HG03565 (cell line): Measurements from ENCODE around the gene CUL4A.
"Not testable (repeated sequence)": the region's sequence is repeated elsewhere in the genome, so short reads cannot be mapped to it uniquely, and the experiment has no call there.

Source experiments
- ATAC-seq: cut with Tn5 transposase; IDR thresholded peaks from one replicate; pipeline ENCODE4 v1.9.1; 2021; ENCODE audit warnings: mild to moderate bottlenecking, moderate library complexity; ENCODE audit not compliant: unreplicated experiment

The CUL4A gene

DNA sequence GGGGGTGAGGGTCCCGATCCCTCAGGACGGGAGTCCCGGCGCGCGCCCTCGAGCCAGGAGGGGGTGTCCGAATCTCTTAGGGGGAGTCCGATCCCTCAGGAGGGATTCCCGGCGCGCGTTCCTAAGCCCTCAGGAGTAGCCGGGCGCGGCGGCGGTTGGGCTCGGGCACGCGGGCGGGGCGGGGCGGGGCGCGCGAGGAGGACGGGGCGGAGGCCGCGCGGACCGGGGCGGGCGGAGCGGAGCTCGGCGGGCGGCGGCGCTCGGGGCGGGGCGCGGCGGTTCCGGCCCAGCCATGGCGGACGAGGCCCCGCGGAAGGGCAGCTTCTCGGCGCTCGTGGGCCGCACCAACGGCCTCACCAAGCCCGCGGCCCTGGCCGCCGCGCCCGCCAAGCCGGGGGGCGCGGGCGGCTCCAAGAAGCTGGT is at the start of gene CUL4A:
Gene CUL4A, plus strand, starts transcription at position 278 of the 423 bp plus-strand sequence. Its CDS starts 15 bp downstream, at position 293.
- peak; percentile 17 for ATAC-seq

DNA sequence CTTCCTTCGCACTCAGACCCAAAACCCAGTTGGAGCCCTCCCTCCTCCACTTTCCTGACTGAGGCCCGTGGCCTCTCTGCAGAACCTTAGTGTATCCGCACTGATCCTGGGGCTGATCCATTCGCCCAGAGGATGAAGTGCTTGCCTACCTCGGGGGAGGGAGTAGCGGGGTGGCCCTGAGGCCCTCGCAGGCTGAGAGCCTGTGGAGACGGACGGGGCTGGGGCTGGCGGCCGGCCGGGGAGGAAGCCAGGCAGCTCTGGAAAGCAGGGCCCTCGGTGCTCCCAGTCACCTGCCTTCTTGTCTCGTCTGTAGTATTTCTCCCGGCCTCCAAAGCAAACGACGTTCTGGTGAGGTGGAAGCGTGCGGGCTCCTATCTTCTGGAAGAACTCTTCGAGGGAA is 49.7 kb upstream of the CUL4A start:
- ATAC-seq, result no peak

- ATAC-seq, result no peak
These were observed 48.4 kb upstream of the CUL4A start for GRCh38 chr13:113160983-113161382.

GRCh38 chr13:113161433-113161832 is 48.0 kb upstream of the CUL4A start:
- no peak for ATAC-seq

DNA sequence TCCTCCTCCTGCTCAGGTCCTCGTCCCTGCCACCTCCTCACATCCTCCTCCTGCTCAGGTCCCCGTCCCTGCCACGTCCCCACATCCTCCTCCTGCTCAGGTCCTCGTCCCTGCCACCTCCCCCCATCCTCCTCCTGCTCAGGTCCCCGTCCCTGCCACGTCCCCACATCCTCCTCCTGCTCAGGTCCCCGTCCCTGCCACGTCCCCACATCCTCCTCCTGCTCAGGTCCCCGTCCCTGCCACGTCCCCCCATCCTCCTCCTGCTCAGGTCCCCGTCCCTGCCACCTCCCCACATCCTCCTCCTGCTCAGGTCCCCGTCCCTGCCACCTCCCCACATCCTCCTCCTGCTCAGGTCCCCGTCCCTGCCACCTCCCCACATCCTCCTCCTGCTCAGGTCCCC is 47.4 kb upstream of the CUL4A start:
- not testable (repeated sequence) for ATAC-seq

DNA sequence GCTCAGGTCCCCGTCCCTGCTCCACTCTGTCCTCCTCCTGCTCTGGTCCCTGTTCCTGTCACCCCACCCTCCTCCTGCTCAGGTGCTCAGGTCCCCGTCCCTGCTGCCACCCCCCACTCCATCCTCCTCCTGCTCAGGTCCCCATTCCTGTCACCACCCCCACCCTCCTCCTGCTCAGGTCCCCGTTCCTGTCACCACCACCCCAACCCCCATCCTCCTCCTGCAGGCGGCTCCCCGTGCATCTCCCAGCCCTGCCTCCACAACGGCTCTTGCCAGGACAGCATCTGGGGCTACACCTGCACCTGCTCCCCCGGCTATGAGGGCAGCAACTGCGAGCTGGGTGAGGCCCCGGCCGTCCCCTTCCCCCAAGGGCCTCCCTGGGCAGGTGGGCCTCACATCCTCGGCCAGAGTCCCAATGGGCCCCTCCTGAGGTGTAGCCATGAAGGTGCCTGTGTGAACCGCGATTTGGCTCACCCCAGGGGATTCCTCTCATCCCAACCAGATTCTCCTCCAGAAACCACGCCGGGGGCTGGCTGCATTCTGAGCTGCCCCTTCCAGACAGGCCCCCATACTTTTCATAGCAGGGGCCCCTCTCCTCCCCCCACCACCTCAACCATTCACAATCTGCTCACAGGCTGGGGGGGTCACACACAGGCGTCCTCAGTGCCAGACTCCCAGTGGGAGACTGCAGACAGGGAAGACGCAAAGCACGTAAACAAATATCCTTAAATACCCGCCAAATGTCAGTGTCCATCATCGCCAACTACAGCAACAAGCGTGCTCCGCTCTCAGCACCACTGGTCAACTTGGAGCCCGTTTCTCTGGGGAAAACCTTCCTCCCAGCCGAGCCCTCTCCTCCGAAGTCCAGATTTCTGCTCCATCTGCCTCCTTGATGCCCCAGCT is 46.4 kb upstream of the CUL4A start:
- no peak for ATAC-seq

GRCh38 chr13:113164492-113164891 is 44.9 kb upstream of the CUL4A start:
- ATAC-seq, result no peak

GRCh38 chr13:113166266-113166665 is 43.1 kb upstream of the CUL4A start:
- ATAC-seq, result no peak

DNA sequence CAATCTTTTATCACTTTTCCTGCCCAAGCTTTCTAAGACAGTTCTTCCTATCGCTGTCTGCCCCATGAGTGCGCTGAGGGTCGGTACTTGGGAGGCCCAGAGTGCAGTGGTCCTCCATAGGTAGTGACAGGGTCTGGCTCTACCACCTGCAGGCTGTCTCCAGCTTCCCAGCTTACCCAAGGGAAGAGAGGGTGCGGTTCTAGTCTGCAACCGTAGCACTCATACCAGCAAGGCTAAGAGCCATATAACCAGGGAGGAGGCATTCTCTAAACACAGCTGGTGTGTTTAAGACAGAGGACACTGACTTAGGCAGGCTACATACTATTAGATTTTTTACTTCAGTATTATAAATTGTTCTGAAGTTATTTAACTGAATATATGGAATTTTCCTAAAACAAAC is 42.7 kb upstream of the CUL4A start:
- no peak for ATAC-seq

- no peak for ATAC-seq
These were observed 42.3 kb upstream of the CUL4A start for GRCh38 chr13:113167155-113167554.

GRCh38 chr13:113167575-113167974 is 41.8 kb upstream of the CUL4A start:
- ATAC-seq, result no peak

- no peak for ATAC-seq
These were observed 41.2 kb upstream of the CUL4A start for GRCh38 chr13:113168211-113168610.

- no peak for ATAC-seq
These were observed 39.8 kb upstream of the CUL4A start for GRCh38 chr13:113169277-113170272.

DNA sequence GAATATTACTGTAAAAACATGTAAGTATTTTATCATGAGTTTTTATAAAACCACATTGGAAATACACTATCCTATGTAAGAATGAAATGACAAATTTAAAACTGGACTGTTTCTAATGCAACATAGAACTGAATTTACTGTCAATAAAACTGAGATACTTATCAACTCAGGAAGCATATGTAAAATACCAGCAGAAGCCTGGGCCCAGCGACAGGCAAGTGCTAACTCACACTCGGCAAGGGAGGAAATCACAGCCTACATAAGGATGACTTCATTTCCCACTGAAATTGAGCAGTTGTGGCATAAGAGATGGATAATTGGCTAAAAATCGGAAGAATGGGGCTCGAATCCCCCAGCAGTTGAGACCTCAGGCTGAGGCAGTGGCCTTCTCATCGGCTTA is 38.9 kb upstream of the CUL4A start:
- ATAC-seq, result no peak

- no peak for ATAC-seq
These were observed 37.9 kb upstream of the CUL4A start for GRCh38 chr13:113171250-113172125.

GRCh38 chr13:113172419-113172926 is 36.9 kb upstream of the CUL4A start:
- no peak for ATAC-seq

- no peak for ATAC-seq
These were observed 33.1 kb upstream of the CUL4A start for GRCh38 chr13:113176280-113176679.

DNA sequence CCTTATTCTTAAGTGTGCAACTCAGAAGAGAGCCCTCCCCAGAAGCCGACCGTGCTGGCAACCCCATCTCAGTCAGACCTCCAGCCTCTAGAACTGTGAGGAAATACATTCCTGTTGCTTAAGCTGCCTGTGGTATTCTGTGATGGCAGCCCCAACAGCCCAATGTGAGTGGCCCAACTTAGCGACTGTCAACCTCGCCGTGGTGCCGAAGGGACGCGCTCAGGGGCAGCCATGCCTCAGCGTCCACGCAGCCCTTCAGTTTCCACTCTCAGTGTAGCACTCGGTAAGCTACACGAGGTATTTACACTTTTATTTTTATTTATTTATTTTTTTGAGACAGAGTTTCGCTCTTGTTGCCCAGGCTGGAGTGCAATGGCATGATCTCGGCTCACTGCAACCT is 32.6 kb upstream of the CUL4A start:
- ATAC-seq, result no peak

DNA sequence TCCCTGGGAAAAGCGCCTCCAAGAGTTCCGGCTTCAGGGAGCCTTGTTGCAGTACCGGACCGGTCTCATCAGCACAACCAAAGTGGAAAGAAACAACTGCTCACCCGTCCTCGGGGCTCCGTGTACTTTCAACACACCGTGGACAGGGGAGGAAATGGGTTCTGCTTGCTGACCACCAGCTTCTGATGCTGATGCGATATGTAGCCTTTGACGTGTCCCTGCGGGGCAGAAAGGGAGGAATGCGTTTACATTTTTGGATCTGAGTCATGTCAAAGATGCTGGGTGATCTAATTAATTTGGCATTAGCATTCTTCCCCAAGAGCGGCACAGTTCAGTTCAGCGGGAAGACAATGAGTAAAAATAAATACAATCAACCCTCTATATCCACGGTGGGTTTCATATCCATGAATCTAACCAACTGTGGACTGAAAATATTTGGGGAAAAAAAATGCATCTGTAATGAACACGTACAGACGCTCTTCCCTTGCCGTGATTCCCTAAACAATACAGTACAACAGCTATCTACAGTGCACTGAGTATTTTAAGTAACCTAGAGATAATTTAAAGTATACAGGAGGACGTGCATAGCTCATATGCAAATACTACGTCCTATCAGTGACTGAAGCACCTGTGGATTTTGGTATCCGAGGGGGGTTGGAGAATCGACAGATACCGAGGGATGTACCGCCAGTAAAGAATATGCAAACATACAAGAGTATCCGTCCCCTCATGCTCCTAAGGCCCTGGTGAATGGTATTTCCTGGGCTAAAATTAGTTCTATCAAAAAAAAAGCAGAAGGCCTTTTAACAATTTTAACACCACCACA is 31.1 kb upstream of the CUL4A start:
- no peak for ATAC-seq

DNA sequence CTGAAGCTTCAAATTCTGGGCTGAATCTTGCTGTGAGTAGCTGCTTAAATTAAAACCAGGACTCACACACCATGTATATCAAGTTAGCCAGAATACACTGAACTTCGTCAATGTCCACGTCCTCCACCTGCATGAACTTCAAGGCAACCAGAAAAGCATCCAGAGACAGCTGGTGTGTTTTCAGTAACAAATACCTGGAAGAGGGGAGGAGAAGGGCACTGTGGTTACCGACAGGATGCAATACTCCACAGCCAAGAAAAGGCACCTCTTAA is 30.6 kb upstream of the CUL4A start:
- no peak for ATAC-seq
